ENCODE data around the gene KCNQ4. TPM values are rescaled to one million over a fixed set of nuclear protein-coding genes. Genes with fewer than 3 reads are reported as not detected.

KCNQ4 gene
- total and polyA plus RNA-seq, 10 of the 15 experiments (the other 5 are each of a cell fraction or from before 2014, with no cell fraction given), result 0.04 to 0.18 (median 0.08) TPM; not detected in 2

- no peak overlapping the region for H3K9ac ChIP-seq (ENCODE audit: control insufficient read depth, insufficient read depth, low read length)
- ChIA-PET CTCF (interaction anchor here (0.5 to 1.4 kb wide), 2 partner anchors 35 to 36 kb away, joined by 3 to 5 read pairs; no protein-coding TSS in a partner anchor), SMC1A (ENCODE audit: uncharacterized antibody, unreplicated experiment) (interaction anchor here (0.9 to 2.5 kb wide), 5 partner anchors 9 to 46 kb away, joined by 3 to 12 read pairs (median 3); no protein-coding TSS in a partner anchor), POLR2A (interaction anchor here (1.2 to 1.3 kb wide), 2 partner anchors 25 to 29 kb away, joined by 3 to 4 read pairs; no protein-coding TSS in a partner anchor), RAD21 (ENCODE audit: unreplicated experiment) (interaction anchor here (0.5 kb wide), 1 partner anchor 110 kb away, joined by 5 read pairs; no protein-coding TSS in a partner anchor)
- WGBS (ENCODE audit: insufficient coverage, insufficient replicate concordance, low lambda C conversion rate, missing lambda C conversion rate), result 94% methylated on average over 3 of the region's 3 CpGs
- H3K27ac ChIP-seq (ENCODE audit: control insufficient read depth, insufficient read depth), result no peak overlapping the region
- no peaks in the 10 kb centered on the region for H3K9me3 ChIP-seq (replicated peaks; ENCODE audit: control insufficient read depth, insufficient read depth, low read length)
- no TSS peak for BruUV-seq (replicated peaks)
- no peaks in the 10 kb centered on the region for H3K27me3 ChIP-seq (replicated peaks in 1 of 2; ENCODE audit: control insufficient read depth in 2 of 2, insufficient read depth in 2 of 2, low read length in 1 of 2)
- no peak overlapping the region for H3K4me3 ChIP-seq
- TF ChIP-seq, protein P1, sequence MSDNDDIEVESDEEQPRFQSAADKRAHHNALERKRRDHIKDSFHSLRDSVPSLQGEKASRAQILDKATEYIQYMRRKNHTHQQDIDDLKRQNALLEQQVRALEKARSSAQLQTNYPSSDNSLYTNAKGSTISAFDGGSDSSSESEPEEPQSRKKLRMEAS (IDR thresholded peaks at IDR 0.05; ENCODE audit: low read depth, low read length), result no peak
- TF ChIP-seq NFIC (IDR thresholded peaks at IDR 0.05; ENCODE audit: low read depth, low read length) (no peak), JUND (IDR thresholded peaks at IDR 0.05; ENCODE audit: low read depth, low read length) (no peak), RB1 (IDR thresholded peaks at IDR 0.05; ENCODE audit: borderline replicate concordance) (no peak), YBX1 (IDR thresholded peaks at IDR 0.05) (no peak), MTA2 (IDR thresholded peaks at IDR 0.05; ENCODE audit: low read depth) (no peak), SP1 (IDR thresholded peaks at IDR 0.05; ENCODE audit: low read depth, low read length) (no peak), DPF2 (IDR thresholded peaks at IDR 0.05) (no peak), POLR2A (IDR thresholded peaks at IDR 0.05; ENCODE audit: low read depth, low read length) (no peak)
- H2AFZ ChIP-seq (ENCODE audit: control insufficient read depth, low read depth, low read length), result no peak overlapping the region
- H4K20me1 ChIP-seq (ENCODE audit: control insufficient read depth, insufficient read depth), result no peaks in the 10 kb centered on the region
- H3K4me1 ChIP-seq (ENCODE audit: control insufficient read depth, insufficient read depth, low read length), result peaks cover 3% of the 10 kb centered on the region; the same call in 1 of the 2 replicates
- FAIRE-seq, result no peak
- in situ Hi-C loops (cut with MboI), result no loop called here
- H3K36me3 ChIP-seq (ENCODE audit: control insufficient read depth in 2 of 2, insufficient read depth in 2 of 2, low read length in 1 of 2), result peaks cover 8 to 27% of the 10 kb centered on the region in 2 experiments
- ATAC-seq, result no peak
- peaks cover 31% of the 10 kb centered on the region for H3K79me2 ChIP-seq (ENCODE audit: control insufficient read depth, insufficient read depth, low read length)
- H3K4me2 ChIP-seq (ENCODE audit: control insufficient read depth, insufficient read depth), result no peak overlapping the region
- intact Hi-C loops (cut with micrococcal nuclease; ENCODE audit: unreplicated experiment), result no loop called here
- DNase-seq (ENCODE audit: low read depth, low spot score), result no peak
Observed at GRCh38 chr1:40739455-40740008, 44.1 kb upstream of the KCNQ4 start.

Data from GM12878 (cell line).